Body of pancreas (tissue), 4 donors: ENCODE results near the gene EHBP1.

Source experiments
- CTCF ChIP-seq, 7 experiments: fragments of 450-650 bp in 4 of 7; fragments of 200-600 bp in 3 of 7; sonication (generic) in 3 of 7; IDR thresholded peaks; one replicate each; pipeline ENCODE4 v1.5.1; 2016 to 2019; ENCODE audit warnings: antibody characterized with exemption in 7 of 7
- POLR2A ChIP-seq, 3 donors: fragments of 450-650 bp; IDR thresholded peaks; one replicate each; pipeline ENCODE4 v1.6.1; 2016; ENCODE audit warnings: antibody characterized with exemption in 3 of 3, mild to moderate bottlenecking in 2 of 3

DNA sequence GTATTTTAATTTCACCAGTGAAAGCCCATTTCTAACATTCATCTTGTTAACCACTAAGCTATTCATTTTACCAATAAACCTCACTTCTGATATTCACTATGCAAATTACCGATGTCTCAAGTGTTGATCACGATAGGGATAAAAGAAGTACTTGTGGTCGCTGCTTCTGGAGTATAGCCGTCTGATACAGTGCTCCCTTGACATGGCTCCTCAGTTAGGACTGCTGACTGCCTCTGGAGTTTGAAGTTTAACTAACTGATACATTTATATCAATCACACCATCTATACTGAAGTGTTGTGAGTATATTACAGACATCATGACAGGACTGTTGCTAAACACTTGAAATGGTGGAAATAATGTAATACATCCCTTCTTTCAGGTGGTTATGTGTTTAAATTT lies 95.6 kb downstream of the EHBP1 start:
- no peak for TF ChIP-seq CTCF (IDR thresholded peaks at IDR 0.05)
- TF ChIP-seq POLR2A (IDR thresholded peaks at IDR 0.05), result no peak
